Esophagus squamous epithelium (tissue), 5 donors: Measurements from ENCODE around the gene SPNS2. TPM values are rescaled to one million over a fixed set of nuclear protein-coding genes. Genes with fewer than 3 reads are reported as not detected.

Source experiments
- DNase-seq: peaks from one replicate; lab custom pipeline; 2025; lab: John Stamatoyannopoulos, UW
- H3K27ac ChIP-seq, 4 donors: fragments of 200-600 bp; sonication (generic); one replicate each; pipeline ENCODE4 v1.5.1; 2016 to 2019; ENCODE audit warnings: mild to moderate bottlenecking in 1 of 4
- H3K27me3 ChIP-seq, 4 donors: fragments of 200-600 bp; sonication (generic); 1 replicate in 3 of 4; 2 replicates in 1 of 4; pipeline versions ENCODE4 v1.5.1 to v1.6.0; 2017 to 2021; ENCODE audit warnings: antibody characterized with exemption in 1 of 4
- H3K36me3 ChIP-seq, 3 donors: fragments of 200-600 bp; sonication (generic); one replicate each; pipeline ENCODE4 v1.5.1; 2016 to 2019
- H3K4me1 ChIP-seq, 3 donors: fragments of 200-600 bp; sonication (generic); one replicate each; pipeline ENCODE4 v1.5.1; 2017 to 2019
- H3K4me3 ChIP-seq, 4 donors: fragments of 200-600 bp; sonication (generic); 1 replicate in 3 of 4; 2 replicates in 1 of 4; pipeline ENCODE4 v1.5.1; 2016 to 2019; ENCODE audit warnings: mild to moderate bottlenecking in 2 of 4, moderate library complexity in 1 of 4
- H3K9me3 ChIP-seq, 3 donors: fragments of 200-600 bp; sonication (generic); one replicate each; pipeline ENCODE4 v1.5.1; 2016 to 2019
- POLR2A ChIP-seq, 4 donors: fragments of 450-650 bp; IDR thresholded peaks; one replicate each; pipeline ENCODE4 v1.6.1; 2017; ENCODE audit warnings: antibody characterized with exemption in 4 of 4, mild to moderate bottlenecking in 4 of 4, moderate library complexity in 3 of 4
- WGBS, 2 donors: methylation state at CpG; one replicate each; pipeline ENCODE4 v1.1.5; 2018; 5-methylcytosine and 5-hydroxymethylcytosine counted together
- intact Hi-C: fragments of 100-400 bp; cut with DNase I; formaldehyde crosslinking; loops from one replicate; pipeline ENCODE4 v1.15.0; 2022
- total RNA-seq, 4 donors: library from RNA; depleted of rRNA; stranded (reverse); fragments of >200 nt; gene quantifications; one replicate each; pipeline ENCODE4 v1.1.0, GENCODE V29; 2016
- TF ChIP-seq, protein P1 (sequence below), 6 experiments: fragments of 450-650 bp in 4 of 6; fragments of 200-600 bp in 2 of 6; sonication (generic) in 2 of 6; IDR thresholded peaks; one replicate each; pipeline ENCODE4 v1.5.1; 2016 to 2019; ENCODE audit warnings: antibody characterized with exemption in 6 of 6, mild to moderate bottlenecking in 4 of 6, moderate library complexity in 4 of 6
- donor health status: DM: yes; HTN: yes; CAD: no.

SPNS2 gene
- total RNA-seq, 4 donors from 2014 or later = 36.8 to 66.6 (median 47.6) TPM

- intact Hi-C loops = no loop called here
- H3K4me3 ChIP-seq = peak overlapping the region in 1 of 4 donors; percentile 53
- WGBS, 2 donors = 70 to 82% methylated on average over 5 to 7 of the region's 24 CpGs
- H3K9me3 ChIP-seq = no peaks in the 10 kb centered on the region
- H3K36me3 ChIP-seq = peaks cover 0 to 15% (median 5%) of the 10 kb centered on the region in 3 donors
- peaks cover 12 to 78% (median 38%) of the 10 kb centered on the region in 3 donors for H3K4me1 ChIP-seq
- no peak overlapping the region for H3K27ac ChIP-seq
- H3K27me3 ChIP-seq = no peaks in the 10 kb centered on the region
- DNase-seq = no peak
- no peak for TF ChIP-seq POLR2A (IDR thresholded peaks at IDR 0.05)
- TF ChIP-seq, protein P1, sequence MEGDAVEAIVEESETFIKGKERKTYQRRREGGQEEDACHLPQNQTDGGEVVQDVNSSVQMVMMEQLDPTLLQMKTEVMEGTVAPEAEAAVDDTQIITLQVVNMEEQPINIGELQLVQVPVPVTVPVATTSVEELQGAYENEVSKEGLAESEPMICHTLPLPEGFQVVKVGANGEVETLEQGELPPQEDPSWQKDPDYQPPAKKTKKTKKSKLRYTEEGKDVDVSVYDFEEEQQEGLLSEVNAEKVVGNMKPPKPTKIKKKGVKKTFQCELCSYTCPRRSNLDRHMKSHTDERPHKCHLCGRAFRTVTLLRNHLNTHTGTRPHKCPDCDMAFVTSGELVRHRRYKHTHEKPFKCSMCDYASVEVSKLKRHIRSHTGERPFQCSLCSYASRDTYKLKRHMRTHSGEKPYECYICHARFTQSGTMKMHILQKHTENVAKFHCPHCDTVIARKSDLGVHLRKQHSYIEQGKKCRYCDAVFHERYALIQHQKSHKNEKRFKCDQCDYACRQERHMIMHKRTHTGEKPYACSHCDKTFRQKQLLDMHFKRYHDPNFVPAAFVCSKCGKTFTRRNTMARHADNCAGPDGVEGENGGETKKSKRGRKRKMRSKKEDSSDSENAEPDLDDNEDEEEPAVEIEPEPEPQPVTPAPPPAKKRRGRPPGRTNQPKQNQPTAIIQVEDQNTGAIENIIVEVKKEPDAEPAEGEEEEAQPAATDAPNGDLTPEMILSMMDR (IDR thresholded peaks at IDR 0.05) = no peak
These were observed 59.8 kb downstream of the SPNS2 start for GRCh38 chr17:4558347-4558971.

GRCh38 chr17:4559139-4559791, 60.6 kb downstream of the SPNS2 start:
- Histone ChIP-seq H3K27ac (peak overlapping the region in 3 of 4 donors; percentile 80 to 88 (median 83)), H3K4me1 (peaks cover 5 to 70% (median 31%) of the 10 kb centered on the region in 3 donors), H3K27me3 (no peaks in the 10 kb centered on the region), H3K36me3 (peaks cover 0 to 10% (median 0%) of the 10 kb centered on the region in 3 donors), H3K4me3 (peak overlapping the region; percentile 34 to 59 (median 50)), H3K9me3 (no peaks in the 10 kb centered on the region)
- 60 to 74% methylated on average over 1 to 2 of the region's 17 CpGs for WGBS, 2 donors
- DNase-seq = no peak
- no peak for TF ChIP-seq POLR2A (IDR thresholded peaks at IDR 0.05)
- TF ChIP-seq, protein P1 (IDR thresholded peaks at IDR 0.05) = no peak
- intact Hi-C loops = no loop called here

GRCh38 chr17:4559966-4560365, 61.3 kb downstream of the SPNS2 start:
- peak overlapping the region; percentile 46 to 88 (median 82) for H3K27ac ChIP-seq
- 83 to 100% methylated on average over 1 of the region's 5 CpGs for WGBS, 2 donors

GRCh38 chr17:4560421-4560820, 61.7 kb downstream of the SPNS2 start, which contains the start of gene GGT6:
GGT6 (minus strand) TSS chr17:4560577; CDS start chr17:4560521, 56 bp downstream.
- intact Hi-C loops = no loop called here
- WGBS, 2 donors = 52% methylated on average over 6 of the region's 12 CpGs; no CpG with 5 or more reads in 1 of the 2 donors

More at GRCh38 chr17:4559966-4560365, 61.3 kb downstream of the SPNS2 start:
- Histone ChIP-seq H3K4me1 (peaks cover 0 to 63% (median 25%) of the 10 kb centered on the region in 3 donors), H3K36me3 (peaks cover 0 to 10% (median 0%) of the 10 kb centered on the region in 3 donors), H3K27me3 (no peaks in the 10 kb centered on the region), H3K9me3 (no peaks in the 10 kb centered on the region), H3K4me3 (peak overlapping the region; percentile 34 to 59 (median 50))
- intact Hi-C loops = no loop called here
- TF ChIP-seq, protein P1 (IDR thresholded peaks at IDR 0.05) = no peak
- TF ChIP-seq POLR2A (IDR thresholded peaks at IDR 0.05) = no peak
- DNase-seq = no peak

More at GRCh38 chr17:4560421-4560820, 61.7 kb downstream of the SPNS2 start, which contains the start of gene GGT6:
- peak within 1 kb of the TSS; percentile 46 to 88 (median 82) for H3K27ac ChIP-seq
- peaks cover 0 to 10% (median 0%) of the 10 kb centered on the region in 3 donors for H3K36me3 ChIP-seq
- TF ChIP-seq POLR2A (IDR thresholded peaks at IDR 0.05) = peak in 2 of 4 donors; percentile 21 to 26
- TF ChIP-seq, protein P1 (IDR thresholded peaks at IDR 0.05) = no peak
- peaks cover 0 to 63% (median 25%) of the 10 kb centered on the region in 3 donors for H3K4me1 ChIP-seq
- no peaks in the 10 kb centered on the region for H3K27me3 ChIP-seq
- H3K4me3 ChIP-seq = peak within 1 kb of the TSS; percentile 34 to 59 (median 50)
- no peak for DNase-seq
- no peaks in the 10 kb centered on the region for H3K9me3 ChIP-seq
